ENCODE data around the gene B3GALT4.

DNA sequence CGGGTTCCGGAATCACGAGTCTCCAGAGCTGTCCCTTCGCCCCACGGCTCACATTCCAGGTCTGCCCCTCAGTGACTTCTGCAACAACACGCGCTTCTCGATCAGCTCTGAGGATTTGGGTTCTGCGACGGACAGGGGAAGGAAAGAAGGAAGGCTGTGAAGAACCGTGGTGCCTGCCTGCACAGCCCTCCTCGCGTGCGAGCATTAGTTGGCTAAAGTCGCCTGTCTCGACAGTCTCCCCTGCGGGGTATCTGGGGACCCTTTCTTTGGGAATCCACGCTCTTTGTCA, 28.3 kb upstream of the B3GALT4 start:
- TF ChIP-seq, protein P1, sequence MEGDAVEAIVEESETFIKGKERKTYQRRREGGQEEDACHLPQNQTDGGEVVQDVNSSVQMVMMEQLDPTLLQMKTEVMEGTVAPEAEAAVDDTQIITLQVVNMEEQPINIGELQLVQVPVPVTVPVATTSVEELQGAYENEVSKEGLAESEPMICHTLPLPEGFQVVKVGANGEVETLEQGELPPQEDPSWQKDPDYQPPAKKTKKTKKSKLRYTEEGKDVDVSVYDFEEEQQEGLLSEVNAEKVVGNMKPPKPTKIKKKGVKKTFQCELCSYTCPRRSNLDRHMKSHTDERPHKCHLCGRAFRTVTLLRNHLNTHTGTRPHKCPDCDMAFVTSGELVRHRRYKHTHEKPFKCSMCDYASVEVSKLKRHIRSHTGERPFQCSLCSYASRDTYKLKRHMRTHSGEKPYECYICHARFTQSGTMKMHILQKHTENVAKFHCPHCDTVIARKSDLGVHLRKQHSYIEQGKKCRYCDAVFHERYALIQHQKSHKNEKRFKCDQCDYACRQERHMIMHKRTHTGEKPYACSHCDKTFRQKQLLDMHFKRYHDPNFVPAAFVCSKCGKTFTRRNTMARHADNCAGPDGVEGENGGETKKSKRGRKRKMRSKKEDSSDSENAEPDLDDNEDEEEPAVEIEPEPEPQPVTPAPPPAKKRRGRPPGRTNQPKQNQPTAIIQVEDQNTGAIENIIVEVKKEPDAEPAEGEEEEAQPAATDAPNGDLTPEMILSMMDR (IDR thresholded peaks at IDR 0.05) = peak in 1 of 7 experiments; percentile 51
- TF ChIP-seq POLR2A (IDR thresholded peaks at IDR 0.05) (no peak), POLR2AphosphoS5 (IDR thresholded peaks at IDR 0.05) (no peak)
